IMR-90 (cell line): ENCODE results near the gene YIPF6. TPM values are rescaled to one million over a fixed set of nuclear protein-coding genes. Genes with fewer than 3 reads are reported as not detected.

ENCODE experiments used
- ATAC-seq: fragments of 200-7000 bp; cut with Tn5 transposase; 2 replicates; pipeline ENCODE4 v1.9.1; 2020; ENCODE audit warnings: low read depth, mild to moderate bottlenecking, moderate library complexity
- BruUV-seq: library from RNA; stranded (reverse); fragments of 400-500 nt; replicated peaks from 2 replicates; lab custom pipeline; 2021; lab: Mats Ljungman, UMichigan
- CTCF ChIA-PET: fragments of 300-600 bp; formaldehyde crosslinking; extraction: SDS; loops from one replicate; lab custom pipeline; 2021; ENCODE audit warnings: antibody characterized with exemption; lab: Yijun Ruan, JAX
- POLR2A ChIA-PET: fragments of 300-600 bp; sonication (Branson Sonifier 250); formaldehyde crosslinking; loops from one replicate; lab custom pipeline; 2022; ENCODE audit warnings: antibody characterized with exemption; ENCODE audit not compliant: unreplicated experiment; lab: Charles Lee
- DNase-seq: peaks from one replicate; pipeline ENCODE4 v3.0.0; 2013
- H2AFZ ChIP-seq: replicated peaks from 2 replicates; pipeline ENCODE3; 2013; ENCODE audit warnings: low read length, mild to moderate bottlenecking; ENCODE audit not compliant: poor library complexity
- H2AK5ac ChIP-seq: 2 replicates; pipeline ENCODE4 v1.6.1; 2013; ENCODE audit warnings: low read depth, low read length, inconsistent platforms
- H2AK9ac ChIP-seq: replicated peaks from 2 replicates; pipeline ENCODE3; 2013; ENCODE audit warnings: mild to moderate bottlenecking, low read depth, low read length, moderate library complexity; ENCODE audit not compliant: poor library complexity
- H2BK120ac ChIP-seq: 2 replicates; pipeline ENCODE4 v1.6.1; 2013; ENCODE audit warnings: low read depth, low read length, inconsistent platforms
- H2BK15ac ChIP-seq: 3 replicates; pipeline ENCODE4 v1.6.1; 2013; ENCODE audit warnings: low read depth, low read length, inconsistent platforms
- H2BK20ac ChIP-seq: 2 replicates; pipeline ENCODE4 v1.6.1; 2013; ENCODE audit warnings: low read depth, mild to moderate bottlenecking, inconsistent platforms, low read length, moderate library complexity
- H2BK5ac ChIP-seq: 2 replicates; pipeline ENCODE4 v1.6.1; 2013; ENCODE audit warnings: mild to moderate bottlenecking, low read depth, low read length, inconsistent platforms; ENCODE audit not compliant: poor library complexity, severe bottlenecking
- H3K14ac ChIP-seq: replicated peaks from 2 replicates; pipeline ENCODE4 v1.6.1; 2013; ENCODE audit warnings: low read depth, low read length, inconsistent platforms
- H3K18ac ChIP-seq: 2 replicates; pipeline ENCODE4 v1.6.1; 2013; ENCODE audit warnings: low read depth, low read length, control low read depth
- H3K23ac ChIP-seq: 2 replicates; pipeline ENCODE4 v1.6.1; 2013; ENCODE audit warnings: low read depth, low read length, inconsistent platforms
- H3K27ac ChIP-seq: 2 replicates; pipeline ENCODE4 v1.5.1; 2013; ENCODE audit warnings: mild to moderate bottlenecking, control low read depth, low read length; ENCODE audit not compliant: insufficient read depth
- H3K27me3 ChIP-seq: 2 replicates; pipeline ENCODE4 v1.6.1; 2013; ENCODE audit warnings: low read length; ENCODE audit not compliant: control insufficient read depth, insufficient read depth
- H3K36me3 ChIP-seq: 2 replicates; pipeline ENCODE4 v1.6.1; 2013; ENCODE audit warnings: low read length, mixed read lengths; ENCODE audit not compliant: control insufficient read depth, insufficient read depth
- H3K4ac ChIP-seq: 2 replicates; pipeline ENCODE4 v1.6.1; 2013; ENCODE audit warnings: low read depth, low read length, inconsistent platforms
- H3K4me1 ChIP-seq: 2 replicates; pipeline ENCODE4 v1.6.1; 2013; ENCODE audit warnings: low read length, mixed read lengths; ENCODE audit not compliant: control insufficient read depth, insufficient read depth
- H3K4me2 ChIP-seq: 2 replicates; pipeline ENCODE4 v1.6.1; 2013; ENCODE audit warnings: low read depth, mild to moderate bottlenecking, control low read depth, low read length, moderate library complexity
- H3K4me3 ChIP-seq: 2 replicates; pipeline ENCODE4 v1.5.1; 2013; ENCODE audit warnings: low read depth, mild to moderate bottlenecking, control low read depth, low read length, moderate library complexity; ENCODE audit not compliant: insufficient read depth
- H3K56ac ChIP-seq: 2 replicates; pipeline ENCODE4 v1.6.1; 2013; ENCODE audit warnings: low read length, inconsistent platforms; ENCODE audit not compliant: insufficient read depth; ENCODE audit errors: extremely low read depth
- H3K79me1 ChIP-seq, 2 experiments: 2 replicates each; pipeline ENCODE4 v1.6.1; 2013; ENCODE audit warnings: low read length in 2 of 2, inconsistent platforms in 1 of 2, low read depth in 1 of 2
- H3K9ac ChIP-seq: 2 replicates; pipeline ENCODE4 v1.6.1; 2013; ENCODE audit warnings: low read depth, low read length, control low read depth
- H3K9me1 ChIP-seq: 2 replicates; pipeline ENCODE4 v1.6.1; 2013; ENCODE audit warnings: low read length, inconsistent platforms; ENCODE audit not compliant: insufficient read depth
- H3K9me3 ChIP-seq: 2 replicates; pipeline ENCODE4 v1.6.1; 2013; ENCODE audit warnings: low read length; ENCODE audit not compliant: control insufficient read depth, insufficient read depth
- H4K20me1 ChIP-seq: 2 replicates; pipeline ENCODE4 v1.6.1; 2013; ENCODE audit warnings: low read length, inconsistent platforms; ENCODE audit not compliant: insufficient read depth
- H4K5ac ChIP-seq: 2 replicates; pipeline ENCODE4 v1.6.1; 2013; ENCODE audit warnings: mild to moderate bottlenecking, low read depth, low read length, control low read depth
- H4K8ac ChIP-seq, 2 experiments: 2 replicates each; pipeline ENCODE4 v1.6.1; 2013; ENCODE audit warnings: low read depth in 2 of 2, low read length in 2 of 2, control low read depth in 1 of 2, inconsistent platforms in 1 of 2
- H4K91ac ChIP-seq: 2 replicates; pipeline ENCODE4 v1.6.1; 2013; ENCODE audit warnings: low read depth, low read length, inconsistent platforms; ENCODE audit not compliant: insufficient read depth
- NFE2L2 ChIP-seq: fragments of 150-350 bp; IDR thresholded peaks from 2 replicates; pipeline ENCODE4 v1.6.1; 2016; ENCODE audit warnings: low read depth, mild to moderate bottlenecking, low read length
- POLR2A ChIP-seq: IDR thresholded peaks from 2 replicates; pipeline ENCODE4 v1.6.1; 2012; ENCODE audit warnings: mild to moderate bottlenecking, low read depth, low read length
- WGBS, 2 experiments: methylation state at CpG; one replicate each; pipeline versions ENCODE4 v1.1.5 to v1.1.7; 2013; ENCODE audit warnings: missing lambda C conversion rate in 2 of 2; ENCODE audit not compliant: insufficient read length in 1 of 2; ENCODE audit errors: extremely low coverage in 2 of 2; 5-methylcytosine and 5-hydroxymethylcytosine counted together
- dilution Hi-C: fragments of 300-500 bp; cut with HindIII; formaldehyde crosslinking; loops from one replicate; pipeline ENCODE4 v1.14.3; 2018; ENCODE audit warnings: low sequenced_read_pairs; ENCODE audit not compliant: unreplicated experiment
- in situ Hi-C: fragments of 300-500 bp; cut with MboI; formaldehyde crosslinking; loops from 3 replicates; pipeline ENCODE4 v1.14.3; 2019; ENCODE audit warnings: low sequenced_read_pairs, inconsistent platforms, mixed read lengths
- intact Hi-C: fragments of 100-400 bp; cut with micrococcal nuclease; formaldehyde crosslinking; loops from 2 replicates; pipeline ENCODE4 v1.10.0; 2022
- microRNA-seq, 2 experiments: library from miRNA; stranded (forward) in 1 of 2; unstranded in 1 of 2; fragments of 10-50 nt in 1 of 2; fragments of <30 nt in 1 of 2; gene quantifications in 1 of 2; microRNA quantifications in 1 of 2; one replicate each; pipeline versions ENCODE3 to v1.1.0; 2013 to 2020; ENCODE audit not compliant: insufficient read depth in 1 of 2, insufficient read length in 1 of 2, unreplicated experiment in 1 of 2
- polyA plus RNA-seq, 3 experiments: library from polyadenylated mRNA; depleted of rRNA; stranded (reverse); fragments of >200 nt; gene quantifications; 2 replicates each; pipeline ENCODE4 v1.2.3, GENCODE V29; 2012; ENCODE audit warnings: low replicate concordance in 1 of 3
- small RNA-seq, 5 experiments: library from RNA; depleted of rRNA; stranded (forward); fragments of <200 nt; gene quantifications; one replicate each; pipeline ENCODE3, GENCODE V24; 2012
- total RNA-seq: library from RNA; depleted of rRNA; stranded (reverse); fragments of >200 nt; gene quantifications from 2 replicates; pipeline ENCODE4 v1.2.3, GENCODE V29; 2012; rRNA removed

YIPF6 gene
- total and polyA plus RNA-seq, 2 of the 4 experiments (the other 2 are of a cell fraction) = 9.7 to 22.4 TPM

- no peaks in the 10 kb centered on the region for H4K20me1 ChIP-seq
- no peak overlapping the region for H4K91ac ChIP-seq
- no peak overlapping the region for H2BK5ac ChIP-seq
- CTCF ChIA-PET = no interaction called here
- POLR2A ChIA-PET = no interaction called here
- ATAC-seq = no peak
- H3K4me3 ChIP-seq = no peak overlapping the region
- H3K36me3 ChIP-seq = no peaks in the 10 kb centered on the region
- no peaks in the 10 kb centered on the region for H3K4me1 ChIP-seq
- H3K79me1 ChIP-seq = no peaks in the 10 kb centered on the region
- BruUV-seq = no TSS peak
- in situ Hi-C loops (no loop called here), dilution Hi-C loops (no loop called here), intact Hi-C loops (no loop called here)
- no CpG with 5 or more reads among the region's 2 CpGs for WGBS, 2 experiments
- no peak overlapping the region for H3K27ac ChIP-seq
- TF ChIP-seq POLR2A (no peak), NFE2L2 (0 out of 2 replicates have a peak, but pooled peaks have one; percentile 15)
- H3K9ac ChIP-seq = no peak overlapping the region
- H2BK15ac ChIP-seq = no peak overlapping the region
- no peak overlapping the region for H2AFZ ChIP-seq
- DNase-seq = no peak
- H4K8ac ChIP-seq = no peak overlapping the region
- H2BK120ac ChIP-seq = no peak overlapping the region
- no peak overlapping the region for H3K4me2 ChIP-seq
- no peak overlapping the region for H3K14ac ChIP-seq
- peaks cover 14% of the 10 kb centered on the region for H3K27me3 ChIP-seq
- H2AK5ac ChIP-seq = no peak overlapping the region
- no peak overlapping the region for H3K23ac ChIP-seq
- H2BK20ac ChIP-seq = no peak overlapping the region
- H3K9me1 ChIP-seq = no peaks in the 10 kb centered on the region
- no peaks in the 10 kb centered on the region for H3K9me3 ChIP-seq
- no peak overlapping the region for H3K4ac ChIP-seq
- no peak overlapping the region for H3K18ac ChIP-seq
- no peak overlapping the region for H3K56ac ChIP-seq
- no peak overlapping the region for H4K5ac ChIP-seq
- H2AK9ac ChIP-seq = no peak overlapping the region
Observed at GRCh38 chrX:68584221-68584620, 85.4 kb downstream of the YIPF6 start.

Small RNA genes lying within 50 kb of the gene (microRNA-seq; reads per million reads assigned to microRNA genes)
- gene RNU6-245P (ENCODE audit: insufficient read depth, insufficient read length) = not detected

Small RNA genes lying within 50 kb of the gene (small RNA-seq; reads per million reads assigned to genes)
- gene RNU6-245P = 0 to 0.60 (median 0.08) reads per million in 5 experiments

Other genes starting within 250 kb of the YIPF6 start
- 12.5 and 13.1 TPM in 2 replicates for gene OPHN1, start 65.6 kb upstream of the YIPF6 start, total RNA-seq
- gene OPHN1, start 65.6 kb upstream of the YIPF6 start, polyA plus RNA-seq (2012; rRNA removed) = 4.0 and 4.5 TPM in 2 replicates
- gene STARD8, start 148.6 kb downstream of the YIPF6 start, total RNA-seq = 1.6 and 1.7 TPM in 2 replicates
- 2.3 and 2.5 TPM in 2 replicates for gene STARD8, start 148.6 kb downstream of the YIPF6 start, polyA plus RNA-seq (2012; rRNA removed)